BLaER1 (cell line): ENCODE results near the gene HIPK1.

ENCODE experiments used
- H3K27ac ChIP-seq: shearing (Covaris generic); formaldehyde crosslinking; 2 replicates; pipeline ENCODE4 v1.8.1; 2022
- H3K27me3 ChIP-seq: shearing (Covaris generic); formaldehyde crosslinking; 2 replicates; pipeline ENCODE4 v1.8.1; 2022
- H3K36me3 ChIP-seq: shearing (Covaris generic); formaldehyde crosslinking; 2 replicates; pipeline ENCODE4 v1.8.1; 2022
- H3K4me1 ChIP-seq: shearing (Covaris generic); formaldehyde crosslinking; 2 replicates; pipeline ENCODE4 v1.8.1; 2022
- H3K4me2 ChIP-seq: shearing (Covaris generic); formaldehyde crosslinking; 2 replicates; pipeline ENCODE4 v1.8.1; 2022
- H3K4me3 ChIP-seq: shearing (Covaris generic); formaldehyde crosslinking; 2 replicates; pipeline ENCODE4 v1.8.1; 2022
- H3K9ac ChIP-seq: shearing (Covaris generic); formaldehyde crosslinking; 2 replicates; pipeline ENCODE4 v1.8.1; 2022
- H3K9me3 ChIP-seq: shearing (Covaris generic); formaldehyde crosslinking; 2 replicates; pipeline ENCODE4 v1.8.1; 2022
- H4K20me1 ChIP-seq: shearing (Covaris generic); formaldehyde crosslinking; 2 replicates; pipeline ENCODE4 v1.8.1; 2022
- Cebpa-rat ChIP-seq: shearing (Covaris generic); IDR thresholded peaks from 2 replicates; pipeline ENCODE4 v1.8.1; 2022

HIPK1 gene

DNA sequence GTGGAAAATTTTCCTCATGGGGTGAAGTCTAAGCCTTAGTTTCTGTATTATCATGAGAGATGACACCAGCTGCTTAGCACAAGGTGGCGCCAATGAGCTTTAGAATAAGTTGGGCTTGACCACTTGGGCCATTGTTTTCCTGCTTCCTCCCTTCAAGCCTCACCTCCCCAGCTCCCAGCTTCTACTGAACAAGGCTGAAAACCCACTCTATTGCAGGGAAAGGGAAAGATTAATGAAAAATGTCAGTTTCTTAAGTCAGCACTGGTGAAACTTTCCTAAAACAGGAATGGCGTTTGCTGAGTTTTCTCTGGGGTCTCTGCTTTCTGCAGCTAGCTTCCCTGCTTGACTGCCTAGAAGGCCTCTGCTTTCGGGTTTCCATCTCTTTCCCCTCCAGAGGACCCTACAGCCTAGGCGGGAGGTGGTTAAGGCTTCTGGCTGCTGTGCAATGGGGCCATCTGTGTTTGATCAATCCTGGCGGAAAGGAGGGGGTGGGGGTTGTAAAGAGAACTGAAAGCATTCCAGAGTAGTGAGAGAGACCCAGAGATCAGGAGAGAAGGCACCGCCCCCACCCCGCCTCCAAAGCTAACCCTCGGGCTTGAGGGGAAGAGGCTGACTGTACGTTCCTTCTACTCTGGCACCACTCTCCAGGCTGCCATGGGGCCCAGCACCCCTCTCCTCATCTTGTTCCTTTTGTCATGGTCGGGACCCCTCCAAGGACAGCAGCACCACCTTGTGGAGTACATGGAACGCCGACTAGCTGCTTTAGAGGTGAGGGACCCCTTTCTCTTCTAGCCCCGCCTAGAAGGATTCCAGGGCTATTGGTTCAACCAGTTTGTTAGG lies 50.0 kb downstream of the HIPK1 start, which contains the start of gene OLFML3:
TSS of gene OLFML3 (plus strand) at position 612 of the 840 bp plus-strand sequence. CDS start at position 655, 43 bp downstream.
- Histone ChIP-seq H3K9ac (no peak within 1 kb of the TSS), H3K36me3 (peaks cover 21% of the 10 kb centered on the region), H3K27ac (peak within 1 kb of the TSS; percentile 1; the same call in 1 of the 2 replicates), H3K27me3 (no peaks in the 10 kb centered on the region), H3K4me1 (peaks cover 81% of the 10 kb centered on the region), H4K20me1 (peaks cover 6% of the 10 kb centered on the region; the same call in 1 of the 2 replicates), H3K9me3 (no peaks in the 10 kb centered on the region), H3K4me3 (0 out of 2 replicates have a peak within 1 kb of the TSS, but pooled peaks have one; percentile 24), H3K4me2 (peak within 1 kb of the TSS; percentile 76)
- TF ChIP-seq Cebpa-rat, result no peak

DNA sequence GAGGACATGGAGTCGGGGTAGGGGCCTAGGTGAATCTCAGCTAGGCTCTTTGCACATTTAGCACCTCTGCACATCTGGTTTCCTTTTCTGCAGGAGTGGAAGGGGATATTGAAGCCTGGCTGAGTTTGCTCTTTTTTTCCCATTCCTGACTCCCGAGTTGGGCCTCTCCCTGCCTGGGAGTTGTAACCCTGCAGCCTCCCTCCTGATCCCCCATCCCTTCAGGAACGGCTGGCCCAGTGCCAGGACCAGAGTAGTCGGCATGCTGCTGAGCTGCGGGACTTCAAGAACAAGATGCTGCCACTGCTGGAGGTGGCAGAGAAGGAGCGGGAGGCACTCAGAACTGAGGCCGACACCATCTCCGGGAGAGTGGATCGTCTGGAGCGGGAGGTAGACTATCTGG lies 51.0 kb downstream of the HIPK1 start:
- Histone ChIP-seq H3K9me3 (peaks cover 3% of the 10 kb centered on the region; the same call in 1 of the 2 replicates), H3K4me1 (peaks cover 88% of the 10 kb centered on the region), H3K4me3 (no peak overlapping the region), H3K27me3 (no peaks in the 10 kb centered on the region), H3K9ac (no peak overlapping the region), H3K4me2 (no peak overlapping the region), H3K27ac (no peak overlapping the region), H4K20me1 (peaks cover 6% of the 10 kb centered on the region; the same call in 1 of the 2 replicates), H3K36me3 (peaks cover 13% of the 10 kb centered on the region)
- TF ChIP-seq Cebpa-rat, result no peak

DNA sequence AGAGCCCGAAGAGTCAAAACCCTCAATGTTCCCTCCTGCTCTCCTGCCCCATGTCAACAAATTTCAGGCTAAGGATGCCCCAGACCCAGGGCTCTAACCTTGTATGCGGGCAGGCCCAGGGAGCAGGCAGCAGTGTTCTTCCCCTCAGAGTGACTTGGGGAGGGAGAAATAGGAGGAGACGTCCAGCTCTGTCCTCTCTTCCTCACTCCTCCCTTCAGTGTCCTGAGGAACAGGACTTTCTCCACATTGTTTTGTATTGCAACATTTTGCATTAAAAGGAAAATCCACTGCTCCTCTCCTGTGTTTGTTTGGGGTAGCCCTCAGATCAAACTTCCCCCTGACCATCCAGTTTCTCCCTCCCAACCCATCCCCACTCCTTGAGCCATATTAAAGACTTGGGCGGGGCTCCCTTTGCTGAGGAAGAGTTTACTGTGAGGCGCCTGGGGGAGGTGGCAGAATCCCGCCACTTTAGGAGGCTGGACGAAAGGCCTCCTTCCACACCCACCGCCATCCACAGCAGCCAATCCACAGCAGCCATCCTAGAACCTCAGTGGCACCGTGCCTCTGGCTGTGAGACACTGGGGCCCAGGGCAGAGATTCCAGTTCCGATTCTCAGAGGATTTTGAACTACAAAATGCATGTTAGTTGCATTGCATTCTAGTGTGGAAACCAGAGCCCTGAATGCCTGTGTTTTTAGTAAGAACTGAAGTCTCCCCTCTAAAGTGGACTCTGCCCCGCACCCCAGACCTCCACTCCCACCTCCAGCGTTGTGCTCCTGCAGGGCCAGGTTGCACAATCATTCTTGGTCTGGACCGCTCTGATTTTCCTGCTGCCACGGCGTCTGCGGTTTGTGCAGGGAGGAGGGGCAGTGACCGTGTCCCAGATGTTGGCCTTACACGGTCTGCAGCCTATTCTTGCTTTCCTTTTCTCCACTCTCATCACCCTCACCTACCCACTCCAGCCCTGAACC lies 53.1 kb downstream of the HIPK1 start:
- Histone ChIP-seq H3K9ac (no peak overlapping the region; the same call in 1 of the 2 replicates), H3K4me3 (no peak overlapping the region), H3K4me2 (peak overlapping the region; percentile 91), H3K36me3 (peaks cover 4% of the 10 kb centered on the region; the same call in 1 of the 2 replicates), H3K27me3 (no peaks in the 10 kb centered on the region), H4K20me1 (peaks cover 6% of the 10 kb centered on the region; the same call in 1 of the 2 replicates), H3K4me1 (peaks cover 67% of the 10 kb centered on the region), H3K27ac (no peak overlapping the region; the same call in 1 of the 2 replicates), H3K9me3 (peaks cover 24% of the 10 kb centered on the region)
- peak; percentile 97 for TF ChIP-seq Cebpa-rat

DNA sequence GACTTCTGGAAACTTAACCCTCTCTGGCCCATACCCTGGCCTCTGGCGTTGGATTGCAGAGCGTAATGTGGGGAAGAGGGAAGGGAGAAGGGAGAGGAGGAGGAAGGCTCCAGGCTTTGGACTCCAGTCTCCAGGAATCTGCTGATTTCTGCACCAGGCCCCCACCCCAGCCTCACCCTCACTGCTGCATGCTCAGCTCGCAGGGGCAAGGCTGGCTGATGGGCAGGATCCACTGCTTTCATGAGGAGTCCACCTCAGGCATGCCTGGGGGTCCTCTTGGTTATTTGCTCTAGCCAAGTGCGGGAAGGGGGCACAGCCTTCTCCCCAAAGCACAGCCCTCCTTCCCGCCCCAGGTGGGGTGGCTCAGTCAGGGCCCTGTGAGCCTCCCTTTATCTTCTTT lies 53.8 kb downstream of the HIPK1 start:
- 0 out of 2 replicates have a peak overlapping the region, but pooled peaks have one; percentile 16 for H3K4me3 ChIP-seq
- H3K4me2 ChIP-seq, result peak overlapping the region; percentile 91
- H4K20me1 ChIP-seq, result peaks cover 6% of the 10 kb centered on the region; the same call in 1 of the 2 replicates
- H3K4me1 ChIP-seq, result peaks cover 60% of the 10 kb centered on the region
- H3K27me3 ChIP-seq, result no peaks in the 10 kb centered on the region
- peaks cover 1% of the 10 kb centered on the region; the same call in 1 of the 2 replicates for H3K36me3 ChIP-seq
- peak overlapping the region; percentile 57; the same call in 1 of the 2 replicates for H3K27ac ChIP-seq
- H3K9me3 ChIP-seq, result peaks cover 31% of the 10 kb centered on the region
- H3K9ac ChIP-seq, result peak overlapping the region; percentile 15; the same call in 1 of the 2 replicates
- TF ChIP-seq Cebpa-rat, result no peak

DNA sequence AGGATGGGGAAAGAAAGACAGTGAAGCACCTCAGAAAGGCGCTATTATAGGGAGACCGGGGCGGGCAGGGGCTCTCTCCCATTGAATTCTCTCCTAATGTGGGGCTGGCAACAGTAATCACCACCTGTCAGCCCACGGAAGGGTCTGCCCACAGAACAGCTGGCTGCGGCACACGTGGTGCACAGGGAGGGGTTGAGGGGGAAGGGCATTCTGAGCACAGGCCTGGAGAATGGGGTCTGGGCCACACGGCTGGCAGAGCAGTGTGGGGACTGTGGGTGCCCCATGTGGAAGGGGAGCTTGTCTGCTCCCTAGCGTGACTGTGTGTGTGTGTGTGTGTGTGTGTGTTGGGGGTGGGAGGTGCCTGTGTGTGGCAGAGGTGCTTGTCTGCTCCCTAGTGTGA lies 54.3 kb downstream of the HIPK1 start:
- H3K4me3 ChIP-seq, result 0 out of 2 replicates have a peak overlapping the region, but pooled peaks have one; percentile 16
- peaks cover 6% of the 10 kb centered on the region; the same call in 1 of the 2 replicates for H4K20me1 ChIP-seq
- H3K4me1 ChIP-seq, result peaks cover 56% of the 10 kb centered on the region
- peak overlapping the region; percentile 15; the same call in 1 of the 2 replicates for H3K9ac ChIP-seq
- no peaks in the 10 kb centered on the region for H3K27me3 ChIP-seq
- no peak for TF ChIP-seq Cebpa-rat
- no peaks in the 10 kb centered on the region for H3K36me3 ChIP-seq
- H3K4me2 ChIP-seq, result peak overlapping the region; percentile 91
- H3K9me3 ChIP-seq, result peaks cover 36% of the 10 kb centered on the region
- H3K27ac ChIP-seq, result peak overlapping the region; percentile 57; the same call in 1 of the 2 replicates

DNA sequence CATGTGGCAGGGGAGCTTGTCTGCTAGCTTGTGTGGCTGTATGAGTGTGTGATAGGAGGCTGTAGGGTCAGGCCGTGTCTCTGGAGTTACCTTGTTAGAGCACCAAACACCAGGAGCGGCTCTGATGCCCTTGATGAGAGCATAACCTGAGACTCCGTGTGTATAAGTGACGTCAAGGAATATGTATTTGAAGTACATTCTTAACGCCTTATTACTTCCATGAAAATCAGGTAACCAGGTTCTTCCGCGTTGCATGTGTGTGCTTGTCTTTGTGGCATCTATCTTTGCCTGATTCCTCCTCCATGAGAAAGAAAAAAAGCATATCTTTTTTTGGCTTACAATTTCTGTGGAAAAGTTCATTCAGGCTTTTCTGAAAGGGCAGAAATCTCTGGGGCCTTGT lies 54.7 kb downstream of the HIPK1 start:
- Histone ChIP-seq H3K9ac (peak overlapping the region; percentile 15; the same call in 1 of the 2 replicates), H4K20me1 (peaks cover 6% of the 10 kb centered on the region; the same call in 1 of the 2 replicates), H3K27ac (peak overlapping the region; percentile 57; the same call in 1 of the 2 replicates), H3K27me3 (no peaks in the 10 kb centered on the region), H3K9me3 (peaks cover 40% of the 10 kb centered on the region), H3K4me1 (peaks cover 52% of the 10 kb centered on the region), H3K4me3 (no peak overlapping the region), H3K4me2 (peak overlapping the region; percentile 91), H3K36me3 (no peaks in the 10 kb centered on the region)
- TF ChIP-seq Cebpa-rat, result no peak

DNA sequence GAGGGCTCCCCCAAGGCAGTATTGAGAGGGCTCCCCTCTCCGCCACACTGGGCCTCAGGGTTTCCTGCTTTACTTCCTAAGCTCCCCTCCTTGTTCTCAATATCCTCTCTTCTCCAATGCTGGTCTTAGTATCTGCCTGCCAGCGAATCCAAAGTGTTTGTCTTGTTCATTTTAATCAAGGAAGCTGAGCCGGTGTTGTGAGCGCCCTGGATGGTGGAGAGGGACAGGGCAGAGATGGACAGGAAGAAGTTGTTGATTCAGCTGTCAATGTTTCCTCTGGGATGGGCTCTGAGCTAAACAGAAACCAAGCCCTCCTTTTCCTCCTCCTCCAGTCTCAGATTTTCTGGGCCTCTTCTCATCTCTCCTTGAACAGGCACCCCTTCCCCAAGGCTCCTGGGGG lies 55.6 kb downstream of the HIPK1 start:
- H3K9me3 ChIP-seq, result peaks cover 49% of the 10 kb centered on the region
- H3K27ac ChIP-seq, result peak overlapping the region; percentile 1; the same call in 1 of the 2 replicates
- H4K20me1 ChIP-seq, result peaks cover 6% of the 10 kb centered on the region; the same call in 1 of the 2 replicates
- no peak overlapping the region for H3K4me3 ChIP-seq
- H3K9ac ChIP-seq, result no peak overlapping the region
- no peaks in the 10 kb centered on the region for H3K36me3 ChIP-seq
- TF ChIP-seq Cebpa-rat, result no peak
- peak overlapping the region; percentile 2 for H3K4me2 ChIP-seq
- H3K27me3 ChIP-seq, result no peaks in the 10 kb centered on the region
- peaks cover 43% of the 10 kb centered on the region for H3K4me1 ChIP-seq

DNA sequence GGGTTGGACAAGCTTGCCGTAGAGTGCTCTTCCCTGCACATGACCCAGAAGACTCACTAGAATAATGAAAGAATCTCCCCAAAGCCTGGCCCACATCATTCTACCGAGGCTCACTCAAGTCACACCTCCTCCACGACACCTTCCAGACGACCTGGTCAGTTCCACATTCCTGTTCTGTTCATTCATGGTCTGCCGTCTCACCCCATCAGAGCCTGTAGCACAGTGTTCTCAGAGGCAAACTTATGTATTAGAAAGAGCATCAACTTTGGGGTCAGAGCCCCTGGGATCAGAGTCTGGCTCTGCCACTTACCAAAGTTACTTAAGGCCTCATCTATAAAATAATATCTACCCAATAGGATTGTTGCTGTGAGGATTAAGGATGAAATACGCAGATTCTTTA lies 57.7 kb downstream of the HIPK1 start:
- H3K4me3 ChIP-seq, result no peak overlapping the region
- no peak overlapping the region for H3K27ac ChIP-seq
- no peak overlapping the region for H3K9ac ChIP-seq
- no peaks in the 10 kb centered on the region for H3K36me3 ChIP-seq
- H3K4me1 ChIP-seq, result peaks cover 39% of the 10 kb centered on the region
- no peak overlapping the region for H3K4me2 ChIP-seq
- H4K20me1 ChIP-seq, result peaks cover 6% of the 10 kb centered on the region; the same call in 1 of the 2 replicates
- no peak for TF ChIP-seq Cebpa-rat
- no peaks in the 10 kb centered on the region for H3K27me3 ChIP-seq
- H3K9me3 ChIP-seq, result peaks cover 60% of the 10 kb centered on the region

DNA sequence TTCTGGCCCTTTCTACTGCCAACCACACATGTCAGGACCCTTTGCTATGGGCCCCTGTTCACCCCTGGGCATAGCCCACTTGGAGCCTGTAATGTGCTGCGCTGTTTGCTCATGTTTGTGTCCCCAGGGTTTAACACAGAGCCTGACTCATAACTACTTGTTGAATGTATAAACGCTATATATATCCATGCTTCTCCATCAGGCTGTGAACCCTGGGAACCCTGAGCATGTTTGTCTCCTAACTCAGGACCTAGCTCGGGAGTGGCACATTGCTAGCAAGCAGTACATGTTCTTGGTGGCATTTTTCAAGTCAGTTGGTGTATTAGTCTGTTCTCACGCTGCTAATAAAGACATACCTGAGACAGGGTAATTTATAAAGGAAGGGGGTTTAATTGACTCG lies 58.1 kb downstream of the HIPK1 start:
- H3K4me1 ChIP-seq, result peaks cover 37% of the 10 kb centered on the region
- peaks cover 60% of the 10 kb centered on the region for H3K9me3 ChIP-seq
- H3K4me3 ChIP-seq, result no peak overlapping the region
- no peaks in the 10 kb centered on the region for H3K36me3 ChIP-seq
- H4K20me1 ChIP-seq, result peaks cover 6% of the 10 kb centered on the region; the same call in 1 of the 2 replicates
- H3K4me2 ChIP-seq, result no peak overlapping the region
- H3K9ac ChIP-seq, result no peak overlapping the region
- TF ChIP-seq Cebpa-rat, result no peak
- H3K27ac ChIP-seq, result no peak overlapping the region
- no peaks in the 10 kb centered on the region for H3K27me3 ChIP-seq
